ENCODE results near the gene SCRN1. TPM values are rescaled to one million over a fixed set of nuclear protein-coding genes. Genes with fewer than 3 reads are reported as not detected.

Gene SCRN1
- total RNA-seq, 1 experiment from 2014 or later, result 96.2 TPM

DNA sequence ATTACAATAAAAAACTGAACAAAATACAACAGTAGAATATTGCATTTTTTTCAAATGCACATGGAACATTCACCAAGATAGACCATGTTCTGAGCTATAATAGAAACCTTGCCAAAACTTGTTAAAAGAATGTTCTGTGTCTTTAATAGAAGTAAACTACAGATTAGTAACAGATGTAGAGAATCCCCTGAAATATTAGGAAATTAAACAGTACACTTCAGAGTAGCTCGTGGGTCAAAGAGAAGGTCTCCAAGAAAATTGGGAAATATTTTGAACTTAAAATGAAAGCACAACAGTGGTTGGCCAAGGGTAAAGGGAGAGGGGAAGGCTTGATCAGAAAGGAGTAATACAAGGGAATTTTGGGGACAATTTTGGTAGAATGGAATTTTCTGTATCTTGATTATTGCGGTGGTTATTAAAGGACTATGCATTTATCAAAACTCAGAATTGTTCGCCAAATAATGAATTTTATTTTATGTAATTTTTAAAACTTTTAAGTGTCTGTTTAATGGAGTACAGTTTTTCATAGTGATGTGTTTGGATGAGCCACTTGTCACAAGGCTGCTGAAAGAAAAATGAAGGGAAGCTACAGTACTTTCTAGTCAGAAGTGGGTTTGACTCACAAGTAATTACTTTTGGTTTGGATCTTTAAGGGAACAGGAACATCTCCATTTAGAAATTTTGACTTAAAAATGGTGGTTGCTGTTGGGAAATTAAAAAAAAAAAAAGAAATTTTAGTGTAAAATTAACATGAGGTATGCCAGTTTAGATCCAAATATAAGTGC lies 48.8 kb upstream of the SCRN1 start:
- Mint-ChIP-seq H3K27me3 (ENCODE audit: low read depth) (no peaks in the 10 kb centered on the region), H3K9me3 (no peaks in the 10 kb centered on the region), H3K27ac (peak overlapping the region; percentile 81; the same call in 1 of the 2 replicates), H3K4me3 (no peak overlapping the region), H3K36me3 (no peaks in the 10 kb centered on the region), H3K4me1 (peaks cover 38% of the 10 kb centered on the region)
- TF ChIP-seq ZNF671 (CRISPR knock-in tag; IDR thresholded peaks at IDR 0.05) (no peak), GRHL2 (CRISPR knock-in tag; IDR thresholded peaks at IDR 0.05; ENCODE audit: insufficient replicate concordance, severe bottlenecking) (no peak), ZNF416 (CRISPR knock-in tag; IDR thresholded peaks at IDR 0.05) (no peak), JAZF1 (CRISPR knock-in tag; IDR thresholded peaks at IDR 0.05) (no peak), SMAD3 (CRISPR knock-in tag; IDR thresholded peaks at IDR 0.05; ENCODE audit: borderline replicate concordance) (no peak), FOXP1 (CRISPR knock-in tag; IDR thresholded peaks at IDR 0.05; ENCODE audit: borderline replicate concordance) (no peak), NR1H2 (CRISPR knock-in tag; IDR thresholded peaks at IDR 0.05) (no peak), RELA (CRISPR knock-in tag; IDR thresholded peaks at IDR 0.05; ENCODE audit: borderline replicate concordance) (no peak), NFYB (CRISPR knock-in tag; conservative IDR thresholded peaks at IDR 0.05; ENCODE audit: low read depth) (no peak), JUN (CRISPR knock-in tag; IDR thresholded peaks at IDR 0.05) (no peak), PRRX2 (CRISPR knock-in tag; IDR thresholded peaks at IDR 0.05) (no peak), NR3C1 (CRISPR knock-in tag; conservative IDR thresholded peaks at IDR 0.05; ENCODE audit: low read depth) (no peak), RORB (CRISPR knock-in tag; IDR thresholded peaks at IDR 0.05) (no peak)
- TF ChIP-seq, protein P1, sequence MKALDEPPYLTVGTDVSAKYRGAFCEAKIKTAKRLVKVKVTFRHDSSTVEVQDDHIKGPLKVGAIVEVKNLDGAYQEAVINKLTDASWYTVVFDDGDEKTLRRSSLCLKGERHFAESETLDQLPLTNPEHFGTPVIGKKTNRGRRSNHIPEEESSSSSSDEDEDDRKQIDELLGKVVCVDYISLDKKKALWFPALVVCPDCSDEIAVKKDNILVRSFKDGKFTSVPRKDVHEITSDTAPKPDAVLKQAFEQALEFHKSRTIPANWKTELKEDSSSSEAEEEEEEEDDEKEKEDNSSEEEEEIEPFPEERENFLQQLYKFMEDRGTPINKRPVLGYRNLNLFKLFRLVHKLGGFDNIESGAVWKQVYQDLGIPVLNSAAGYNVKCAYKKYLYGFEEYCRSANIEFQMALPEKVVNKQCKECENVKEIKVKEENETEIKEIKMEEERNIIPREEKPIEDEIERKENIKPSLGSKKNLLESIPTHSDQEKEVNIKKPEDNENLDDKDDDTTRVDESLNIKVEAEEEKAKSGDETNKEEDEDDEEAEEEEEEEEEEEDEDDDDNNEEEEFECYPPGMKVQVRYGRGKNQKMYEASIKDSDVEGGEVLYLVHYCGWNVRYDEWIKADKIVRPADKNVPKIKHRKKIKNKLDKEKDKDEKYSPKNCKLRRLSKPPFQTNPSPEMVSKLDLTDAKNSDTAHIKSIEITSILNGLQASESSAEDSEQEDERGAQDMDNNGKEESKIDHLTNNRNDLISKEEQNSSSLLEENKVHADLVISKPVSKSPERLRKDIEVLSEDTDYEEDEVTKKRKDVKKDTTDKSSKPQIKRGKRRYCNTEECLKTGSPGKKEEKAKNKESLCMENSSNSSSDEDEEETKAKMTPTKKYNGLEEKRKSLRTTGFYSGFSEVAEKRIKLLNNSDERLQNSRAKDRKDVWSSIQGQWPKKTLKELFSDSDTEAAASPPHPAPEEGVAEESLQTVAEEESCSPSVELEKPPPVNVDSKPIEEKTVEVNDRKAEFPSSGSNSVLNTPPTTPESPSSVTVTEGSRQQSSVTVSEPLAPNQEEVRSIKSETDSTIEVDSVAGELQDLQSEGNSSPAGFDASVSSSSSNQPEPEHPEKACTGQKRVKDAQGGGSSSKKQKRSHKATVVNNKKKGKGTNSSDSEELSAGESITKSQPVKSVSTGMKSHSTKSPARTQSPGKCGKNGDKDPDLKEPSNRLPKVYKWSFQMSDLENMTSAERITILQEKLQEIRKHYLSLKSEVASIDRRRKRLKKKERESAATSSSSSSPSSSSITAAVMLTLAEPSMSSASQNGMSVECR (CRISPR knock-in tag; IDR thresholded peaks at IDR 0.05; ENCODE audit: borderline replicate concordance), result no peak
- TF ChIP-seq, protein P2, sequence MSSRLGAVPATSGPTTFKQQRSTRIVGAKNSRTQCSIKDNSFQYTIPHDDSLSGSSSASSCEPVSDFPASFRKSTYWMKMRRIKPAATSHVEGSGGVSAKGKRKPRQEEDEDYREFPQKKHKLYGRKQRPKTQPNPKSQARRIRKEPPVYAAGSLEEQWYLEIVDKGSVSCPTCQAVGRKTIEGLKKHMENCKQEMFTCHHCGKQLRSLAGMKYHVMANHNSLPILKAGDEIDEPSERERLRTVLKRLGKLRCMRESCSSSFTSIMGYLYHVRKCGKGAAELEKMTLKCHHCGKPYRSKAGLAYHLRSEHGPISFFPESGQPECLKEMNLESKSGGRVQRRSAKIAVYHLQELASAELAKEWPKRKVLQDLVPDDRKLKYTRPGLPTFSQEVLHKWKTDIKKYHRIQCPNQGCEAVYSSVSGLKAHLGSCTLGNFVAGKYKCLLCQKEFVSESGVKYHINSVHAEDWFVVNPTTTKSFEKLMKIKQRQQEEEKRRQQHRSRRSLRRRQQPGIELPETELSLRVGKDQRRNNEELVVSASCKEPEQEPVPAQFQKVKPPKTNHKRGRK (CRISPR knock-in tag; IDR thresholded peaks at IDR 0.05; ENCODE audit: borderline replicate concordance), result no peak
- TF ChIP-seq, protein P3, sequence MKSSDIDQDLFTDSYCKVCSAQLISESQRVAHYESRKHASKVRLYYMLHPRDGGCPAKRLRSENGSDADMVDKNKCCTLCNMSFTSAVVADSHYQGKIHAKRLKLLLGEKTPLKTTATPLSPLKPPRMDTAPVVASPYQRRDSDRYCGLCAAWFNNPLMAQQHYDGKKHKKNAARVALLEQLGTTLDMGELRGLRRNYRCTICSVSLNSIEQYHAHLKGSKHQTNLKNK (CRISPR knock-in tag; IDR thresholded peaks at IDR 0.05), result no peak
- TF ChIP-seq, protein P4, sequence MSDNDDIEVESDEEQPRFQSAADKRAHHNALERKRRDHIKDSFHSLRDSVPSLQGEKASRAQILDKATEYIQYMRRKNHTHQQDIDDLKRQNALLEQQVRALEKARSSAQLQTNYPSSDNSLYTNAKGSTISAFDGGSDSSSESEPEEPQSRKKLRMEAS (CRISPR knock-in tag; IDR thresholded peaks at IDR 0.05), result no peak
- TF ChIP-seq, protein P5, sequence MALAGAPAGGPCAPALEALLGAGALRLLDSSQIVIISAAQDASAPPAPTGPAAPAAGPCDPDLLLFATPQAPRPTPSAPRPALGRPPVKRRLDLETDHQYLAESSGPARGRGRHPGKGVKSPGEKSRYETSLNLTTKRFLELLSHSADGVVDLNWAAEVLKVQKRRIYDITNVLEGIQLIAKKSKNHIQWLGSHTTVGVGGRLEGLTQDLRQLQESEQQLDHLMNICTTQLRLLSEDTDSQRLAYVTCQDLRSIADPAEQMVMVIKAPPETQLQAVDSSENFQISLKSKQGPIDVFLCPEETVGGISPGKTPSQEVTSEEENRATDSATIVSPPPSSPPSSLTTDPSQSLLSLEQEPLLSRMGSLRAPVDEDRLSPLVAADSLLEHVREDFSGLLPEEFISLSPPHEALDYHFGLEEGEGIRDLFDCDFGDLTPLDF (CRISPR knock-in tag; IDR thresholded peaks at IDR 0.05), result no peak
- TF ChIP-seq, protein P6, sequence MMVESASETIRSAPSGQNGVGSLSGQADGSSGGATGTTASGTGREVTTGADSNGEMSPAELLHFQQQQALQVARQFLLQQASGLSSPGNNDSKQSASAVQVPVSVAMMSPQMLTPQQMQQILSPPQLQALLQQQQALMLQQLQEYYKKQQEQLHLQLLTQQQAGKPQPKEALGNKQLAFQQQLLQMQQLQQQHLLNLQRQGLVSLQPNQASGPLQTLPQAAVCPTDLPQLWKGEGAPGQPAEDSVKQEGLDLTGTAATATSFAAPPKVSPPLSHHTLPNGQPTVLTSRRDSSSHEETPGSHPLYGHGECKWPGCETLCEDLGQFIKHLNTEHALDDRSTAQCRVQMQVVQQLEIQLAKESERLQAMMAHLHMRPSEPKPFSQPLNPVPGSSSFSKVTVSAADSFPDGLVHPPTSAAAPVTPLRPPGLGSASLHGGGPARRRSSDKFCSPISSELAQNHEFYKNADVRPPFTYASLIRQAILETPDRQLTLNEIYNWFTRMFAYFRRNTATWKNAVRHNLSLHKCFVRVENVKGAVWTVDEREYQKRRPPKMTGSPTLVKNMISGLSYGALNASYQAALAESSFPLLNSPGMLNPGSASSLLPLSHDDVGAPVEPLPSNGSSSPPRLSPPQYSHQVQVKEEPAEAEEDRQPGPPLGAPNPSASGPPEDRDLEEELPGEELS (CRISPR knock-in tag; IDR thresholded peaks at IDR 0.05), result no peak
- TF ChIP-seq, protein P7, sequence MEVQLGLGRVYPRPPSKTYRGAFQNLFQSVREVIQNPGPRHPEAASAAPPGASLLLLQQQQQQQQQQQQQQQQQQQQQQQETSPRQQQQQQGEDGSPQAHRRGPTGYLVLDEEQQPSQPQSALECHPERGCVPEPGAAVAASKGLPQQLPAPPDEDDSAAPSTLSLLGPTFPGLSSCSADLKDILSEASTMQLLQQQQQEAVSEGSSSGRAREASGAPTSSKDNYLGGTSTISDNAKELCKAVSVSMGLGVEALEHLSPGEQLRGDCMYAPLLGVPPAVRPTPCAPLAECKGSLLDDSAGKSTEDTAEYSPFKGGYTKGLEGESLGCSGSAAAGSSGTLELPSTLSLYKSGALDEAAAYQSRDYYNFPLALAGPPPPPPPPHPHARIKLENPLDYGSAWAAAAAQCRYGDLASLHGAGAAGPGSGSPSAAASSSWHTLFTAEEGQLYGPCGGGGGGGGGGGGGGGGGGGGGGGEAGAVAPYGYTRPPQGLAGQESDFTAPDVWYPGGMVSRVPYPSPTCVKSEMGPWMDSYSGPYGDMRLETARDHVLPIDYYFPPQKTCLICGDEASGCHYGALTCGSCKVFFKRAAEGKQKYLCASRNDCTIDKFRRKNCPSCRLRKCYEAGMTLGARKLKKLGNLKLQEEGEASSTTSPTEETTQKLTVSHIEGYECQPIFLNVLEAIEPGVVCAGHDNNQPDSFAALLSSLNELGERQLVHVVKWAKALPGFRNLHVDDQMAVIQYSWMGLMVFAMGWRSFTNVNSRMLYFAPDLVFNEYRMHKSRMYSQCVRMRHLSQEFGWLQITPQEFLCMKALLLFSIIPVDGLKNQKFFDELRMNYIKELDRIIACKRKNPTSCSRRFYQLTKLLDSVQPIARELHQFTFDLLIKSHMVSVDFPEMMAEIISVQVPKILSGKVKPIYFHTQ (CRISPR knock-in tag; IDR thresholded peaks at IDR 0.05), result no peak
- ChIA-PET POLR2A (no interaction called here), CTCF (interaction anchor here (2.4 kb wide), 1 partner anchor 23 kb away, joined by 7 read pairs; no protein-coding TSS in a partner anchor)
- no peak for ATAC-seq
- DNase-seq (ENCODE audit: low spot score), result no peak
